ENCODE data around the gene MPHOSPH6.

Gene MPHOSPH6

GRCh38 chr16:82181461-82182185, 11.6 kb upstream of the MPHOSPH6 start:
- Histone ChIP-seq H4K8ac (ENCODE audit: low read depth, low read length) (no peak overlapping the region), H3K4me2 (ENCODE audit: low read length) (no peak overlapping the region), H3K4me1 (ENCODE audit: control insufficient read depth, low read depth, low read length) (no peaks in the 10 kb centered on the region), H3K36me3 (ENCODE audit: control insufficient read depth, insufficient read depth, low read length) (no peaks in the 10 kb centered on the region), H3K79me2 (ENCODE audit: control insufficient read depth, insufficient read depth, low read length) (no peaks in the 10 kb centered on the region), H2AK5ac (ENCODE audit: low read length) (no peak overlapping the region), H3K79me1 (ENCODE audit: low read length) (no peaks in the 10 kb centered on the region), H3K56ac (ENCODE audit: low read length) (no peak overlapping the region), H3K23ac (ENCODE audit: low read length) (no peak overlapping the region), H3K27ac (ENCODE audit: low read depth, low read length) (no peak overlapping the region), H4K5ac (ENCODE audit: low read length) (no peak overlapping the region), H3K9ac (ENCODE audit: low read length) (no peak overlapping the region), H3K27me3 (ENCODE audit: insufficient read depth, low read length, poor library complexity) (no peaks in the 10 kb centered on the region), H3K18ac (ENCODE audit: low read length) (no peak overlapping the region), H3K4ac (ENCODE audit: low read depth, low read length) (no peak overlapping the region), H2BK15ac (replicated peaks; ENCODE audit: low read depth) (no peak overlapping the region), H3K4me3 (ENCODE audit: low read length) (no peak overlapping the region), H2BK120ac (ENCODE audit: low read depth, low read length) (no peak overlapping the region), H2BK5ac (ENCODE audit: low read length) (no peak overlapping the region)
- no peak for DNase-seq
- no CpG with 5 or more reads among the region's 3 CpGs for WGBS (ENCODE audit: extremely low coverage, insufficient coverage, low lambda C conversion rate)

DNA sequence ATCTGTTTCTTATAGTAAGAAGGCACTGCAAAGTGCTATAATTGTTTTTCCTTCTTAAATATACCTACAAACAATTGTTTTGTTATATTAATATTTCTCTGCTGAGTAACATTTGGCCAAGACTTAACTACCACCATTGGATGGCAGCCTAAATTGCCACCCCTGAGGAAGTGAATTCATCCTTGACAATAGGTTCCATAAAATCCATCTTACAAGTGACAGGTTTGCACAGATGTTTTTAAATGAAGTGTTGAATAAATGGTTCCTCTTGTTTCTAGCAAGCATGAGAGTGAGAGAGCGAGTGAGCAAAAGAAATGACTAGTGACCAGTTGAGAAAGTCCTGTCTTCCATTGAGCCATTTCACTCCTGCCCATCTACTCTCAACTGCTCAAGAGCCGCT, 8.3 kb upstream of the MPHOSPH6 start:
- Histone ChIP-seq H2AK5ac (ENCODE audit: low read length) (no peak overlapping the region), H3K79me1 (ENCODE audit: low read length) (no peaks in the 10 kb centered on the region), H3K79me2 (ENCODE audit: control insufficient read depth, insufficient read depth, low read length) (no peaks in the 10 kb centered on the region), H3K23ac (ENCODE audit: low read length) (no peak overlapping the region), H4K8ac (ENCODE audit: low read depth, low read length) (no peak overlapping the region), H4K5ac (ENCODE audit: low read length) (no peak overlapping the region), H3K4me2 (ENCODE audit: low read length) (no peak overlapping the region), H2BK15ac (replicated peaks; ENCODE audit: low read depth) (no peak overlapping the region), H3K36me3 (ENCODE audit: control insufficient read depth, insufficient read depth, low read length) (no peaks in the 10 kb centered on the region), H3K18ac (ENCODE audit: low read length) (no peak overlapping the region), H3K4me3 (ENCODE audit: low read length) (no peak overlapping the region), H3K27me3 (ENCODE audit: insufficient read depth, low read length, poor library complexity) (no peaks in the 10 kb centered on the region), H3K4me1 (ENCODE audit: control insufficient read depth, low read depth, low read length) (no peaks in the 10 kb centered on the region), H2BK5ac (ENCODE audit: low read length) (no peak overlapping the region), H3K9ac (ENCODE audit: low read length) (no peak overlapping the region), H3K27ac (ENCODE audit: low read depth, low read length) (no peak overlapping the region), H3K4ac (ENCODE audit: low read depth, low read length) (no peak overlapping the region), H3K56ac (ENCODE audit: low read length) (no peak overlapping the region), H2BK120ac (ENCODE audit: low read depth, low read length) (no peak overlapping the region)
- no CpG with 5 or more reads among the region's 2 CpGs for WGBS (ENCODE audit: extremely low coverage, insufficient coverage, low lambda C conversion rate)
- DNase-seq: no peak

GRCh38 chr16:82177555-82177954, 7.5 kb upstream of the MPHOSPH6 start:
- no peaks in the 10 kb centered on the region for H3K27me3 ChIP-seq (ENCODE audit: insufficient read depth, low read length, poor library complexity)
- no peak overlapping the region for H3K9ac ChIP-seq (ENCODE audit: low read length)
- H3K4ac ChIP-seq (ENCODE audit: low read depth, low read length): no peak overlapping the region
- no peak overlapping the region for H2BK5ac ChIP-seq (ENCODE audit: low read length)
- H3K18ac ChIP-seq (ENCODE audit: low read length): no peak overlapping the region
- H2BK15ac ChIP-seq (replicated peaks; ENCODE audit: low read depth): no peak overlapping the region
- no peaks in the 10 kb centered on the region for H3K36me3 ChIP-seq (ENCODE audit: control insufficient read depth, insufficient read depth, low read length)
- no peak for DNase-seq
- H3K4me1 ChIP-seq (ENCODE audit: control insufficient read depth, low read depth, low read length): no peaks in the 10 kb centered on the region
- H3K79me2 ChIP-seq (ENCODE audit: control insufficient read depth, insufficient read depth, low read length): no peaks in the 10 kb centered on the region
- H4K5ac ChIP-seq (ENCODE audit: low read length): no peak overlapping the region
- WGBS (ENCODE audit: extremely low coverage, insufficient coverage, low lambda C conversion rate): no CpG with 5 or more reads among the region's 4 CpGs
- H3K79me1 ChIP-seq (ENCODE audit: low read length): no peaks in the 10 kb centered on the region
- no peak overlapping the region for H3K56ac ChIP-seq (ENCODE audit: low read length)
- H4K8ac ChIP-seq (ENCODE audit: low read depth, low read length): no peak overlapping the region
- no peak overlapping the region for H3K4me2 ChIP-seq (ENCODE audit: low read length)
- no peak overlapping the region for H2AK5ac ChIP-seq (ENCODE audit: low read length)
- H3K23ac ChIP-seq (ENCODE audit: low read length): no peak overlapping the region
- H2BK120ac ChIP-seq (ENCODE audit: low read depth, low read length): no peak overlapping the region
- no peak overlapping the region for H3K27ac ChIP-seq (ENCODE audit: low read depth, low read length)
- no peak overlapping the region for H3K4me3 ChIP-seq (ENCODE audit: low read length)

DNA sequence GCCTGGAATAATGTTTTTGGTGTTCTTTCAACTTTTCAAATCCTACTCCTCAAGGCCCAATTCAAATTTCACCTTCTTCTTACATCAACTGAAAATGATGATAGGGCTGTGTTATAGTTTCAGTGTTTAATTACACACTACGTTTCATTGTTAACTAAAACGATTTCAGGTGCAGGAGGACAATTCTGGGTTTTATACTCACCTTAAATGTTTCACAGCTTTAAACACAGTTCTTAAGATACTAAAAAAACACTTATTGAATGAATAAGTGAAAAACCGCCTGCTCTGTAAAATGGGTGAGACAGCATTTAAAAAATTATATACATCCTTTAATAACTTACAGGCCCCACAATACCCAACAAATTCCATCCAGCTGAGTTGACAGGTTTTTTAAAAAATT, 6.2 kb upstream of the MPHOSPH6 start:
- no peaks in the 10 kb centered on the region for H3K36me3 ChIP-seq (ENCODE audit: control insufficient read depth, insufficient read depth, low read length)
- H3K23ac ChIP-seq (ENCODE audit: low read length): no peak overlapping the region
- H3K56ac ChIP-seq (ENCODE audit: low read length): no peak overlapping the region
- no peaks in the 10 kb centered on the region for H3K79me2 ChIP-seq (ENCODE audit: control insufficient read depth, insufficient read depth, low read length)
- H2AK5ac ChIP-seq (ENCODE audit: low read length): no peak overlapping the region
- H3K18ac ChIP-seq (ENCODE audit: low read length): no peak overlapping the region
- H3K4me3 ChIP-seq (ENCODE audit: low read length): no peak overlapping the region
- H2BK120ac ChIP-seq (ENCODE audit: low read depth, low read length): no peak overlapping the region
- H2BK15ac ChIP-seq (replicated peaks; ENCODE audit: low read depth): no peak overlapping the region
- H3K27me3 ChIP-seq (ENCODE audit: insufficient read depth, low read length, poor library complexity): peaks cover 4% of the 10 kb centered on the region
- no peak overlapping the region for H3K9ac ChIP-seq (ENCODE audit: low read length)
- WGBS (ENCODE audit: extremely low coverage, insufficient coverage, low lambda C conversion rate): no CpG with 5 or more reads among the region's 3 CpGs
- no peak overlapping the region for H3K27ac ChIP-seq (ENCODE audit: low read depth, low read length)
- H3K4ac ChIP-seq (ENCODE audit: low read depth, low read length): no peak overlapping the region
- no peak for DNase-seq
- no peaks in the 10 kb centered on the region for H3K79me1 ChIP-seq (ENCODE audit: low read length)
- H3K4me1 ChIP-seq (ENCODE audit: control insufficient read depth, low read depth, low read length): no peaks in the 10 kb centered on the region
- no peak overlapping the region for H4K5ac ChIP-seq (ENCODE audit: low read length)
- no peak overlapping the region for H4K8ac ChIP-seq (ENCODE audit: low read depth, low read length)
- H2BK5ac ChIP-seq (ENCODE audit: low read length): no peak overlapping the region
- H3K4me2 ChIP-seq (ENCODE audit: low read length): no peak overlapping the region

DNA sequence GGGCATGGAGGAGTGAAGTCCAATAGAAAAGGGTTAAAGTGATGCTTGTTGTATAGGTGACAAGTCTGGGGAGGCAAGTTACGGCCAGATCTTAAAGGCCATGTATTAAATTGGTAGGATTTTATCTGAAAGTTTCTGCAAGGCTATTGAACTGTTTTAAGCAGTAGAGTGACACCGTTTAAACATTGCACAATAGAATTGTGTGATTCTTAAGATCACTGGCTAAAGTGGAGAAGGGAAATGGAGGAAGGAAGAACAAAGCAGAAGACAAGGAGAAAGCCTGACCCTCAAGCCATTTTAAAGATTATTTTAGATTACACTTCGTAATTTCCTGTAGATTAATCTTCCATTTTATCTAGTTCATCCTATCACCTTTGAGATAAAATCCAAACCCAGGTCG, 5.6 kb upstream of the MPHOSPH6 start:
- H4K5ac ChIP-seq (ENCODE audit: low read length): no peak overlapping the region
- no CpG with 5 or more reads among the region's 4 CpGs for WGBS (ENCODE audit: extremely low coverage, insufficient coverage, low lambda C conversion rate)
- no peak overlapping the region for H2BK120ac ChIP-seq (ENCODE audit: low read depth, low read length)
- H3K4me3 ChIP-seq (ENCODE audit: low read length): no peak overlapping the region
- H3K18ac ChIP-seq (ENCODE audit: low read length): no peak overlapping the region
- H3K56ac ChIP-seq (ENCODE audit: low read length): no peak overlapping the region
- no peak overlapping the region for H3K9ac ChIP-seq (ENCODE audit: low read length)
- no peaks in the 10 kb centered on the region for H3K4me1 ChIP-seq (ENCODE audit: control insufficient read depth, low read depth, low read length)
- H2AK5ac ChIP-seq (ENCODE audit: low read length): no peak overlapping the region
- no peak overlapping the region for H3K27ac ChIP-seq (ENCODE audit: low read depth, low read length)
- no peaks in the 10 kb centered on the region for H3K79me1 ChIP-seq (ENCODE audit: low read length)
- no peak overlapping the region for H3K4me2 ChIP-seq (ENCODE audit: low read length)
- no peak overlapping the region for H4K8ac ChIP-seq (ENCODE audit: low read depth, low read length)
- H3K27me3 ChIP-seq (ENCODE audit: insufficient read depth, low read length, poor library complexity): peaks cover 7% of the 10 kb centered on the region
- peak; percentile 3 for DNase-seq
- no peak overlapping the region for H3K4ac ChIP-seq (ENCODE audit: low read depth, low read length)
- no peak overlapping the region for H2BK15ac ChIP-seq (replicated peaks; ENCODE audit: low read depth)
- H3K23ac ChIP-seq (ENCODE audit: low read length): no peak overlapping the region
- H3K36me3 ChIP-seq (ENCODE audit: control insufficient read depth, insufficient read depth, low read length): no peaks in the 10 kb centered on the region
- H2BK5ac ChIP-seq (ENCODE audit: low read length): no peak overlapping the region
- no peaks in the 10 kb centered on the region for H3K79me2 ChIP-seq (ENCODE audit: control insufficient read depth, insufficient read depth, low read length)

GRCh38 chr16:82167670-82168069, 2.4 kb downstream of the MPHOSPH6 start:
- Histone ChIP-seq H3K27ac (ENCODE audit: low read depth, low read length) (no peak overlapping the region), H3K79me1 (ENCODE audit: low read length) (peaks cover 8% of the 10 kb centered on the region), H3K9ac (ENCODE audit: low read length) (no peak overlapping the region), H2BK120ac (ENCODE audit: low read depth, low read length) (no peak overlapping the region), H2BK15ac (replicated peaks; ENCODE audit: low read depth) (no peak overlapping the region), H3K36me3 (ENCODE audit: control insufficient read depth, insufficient read depth, low read length) (no peaks in the 10 kb centered on the region), H3K4me3 (ENCODE audit: low read length) (no peak overlapping the region), H3K56ac (ENCODE audit: low read length) (no peak overlapping the region), H3K4me1 (ENCODE audit: control insufficient read depth, low read depth, low read length) (no peaks in the 10 kb centered on the region), H4K8ac (ENCODE audit: low read depth, low read length) (no peak overlapping the region), H4K5ac (ENCODE audit: low read length) (no peak overlapping the region), H2BK5ac (ENCODE audit: low read length) (no peak overlapping the region), H3K23ac (ENCODE audit: low read length) (no peak overlapping the region), H3K4ac (ENCODE audit: low read depth, low read length) (no peak overlapping the region), H3K18ac (ENCODE audit: low read length) (no peak overlapping the region), H3K79me2 (ENCODE audit: control insufficient read depth, insufficient read depth, low read length) (peaks cover 4% of the 10 kb centered on the region), H3K4me2 (ENCODE audit: low read length) (no peak overlapping the region), H2AK5ac (ENCODE audit: low read length) (no peak overlapping the region), H3K27me3 (ENCODE audit: insufficient read depth, low read length, poor library complexity) (peaks cover 7% of the 10 kb centered on the region)
- WGBS (ENCODE audit: extremely low coverage, insufficient coverage, low lambda C conversion rate): no CpG with 5 or more reads among the region's 5 CpGs
- DNase-seq: no peak
